Activated CD4-positive, alpha-beta T cell treated with anti-CD3 and anti-CD28 coated beads for 24 hours (primary cell): ENCODE measurements around the gene ADGRL3.

Source experiments
- DNase-seq, 2 donors: peaks; one replicate each; pipeline ENCODE4 v3.0.0-alpha.2; 2020; ENCODE audit warnings: low read depth in 2 of 2

ADGRL3 gene

DNA sequence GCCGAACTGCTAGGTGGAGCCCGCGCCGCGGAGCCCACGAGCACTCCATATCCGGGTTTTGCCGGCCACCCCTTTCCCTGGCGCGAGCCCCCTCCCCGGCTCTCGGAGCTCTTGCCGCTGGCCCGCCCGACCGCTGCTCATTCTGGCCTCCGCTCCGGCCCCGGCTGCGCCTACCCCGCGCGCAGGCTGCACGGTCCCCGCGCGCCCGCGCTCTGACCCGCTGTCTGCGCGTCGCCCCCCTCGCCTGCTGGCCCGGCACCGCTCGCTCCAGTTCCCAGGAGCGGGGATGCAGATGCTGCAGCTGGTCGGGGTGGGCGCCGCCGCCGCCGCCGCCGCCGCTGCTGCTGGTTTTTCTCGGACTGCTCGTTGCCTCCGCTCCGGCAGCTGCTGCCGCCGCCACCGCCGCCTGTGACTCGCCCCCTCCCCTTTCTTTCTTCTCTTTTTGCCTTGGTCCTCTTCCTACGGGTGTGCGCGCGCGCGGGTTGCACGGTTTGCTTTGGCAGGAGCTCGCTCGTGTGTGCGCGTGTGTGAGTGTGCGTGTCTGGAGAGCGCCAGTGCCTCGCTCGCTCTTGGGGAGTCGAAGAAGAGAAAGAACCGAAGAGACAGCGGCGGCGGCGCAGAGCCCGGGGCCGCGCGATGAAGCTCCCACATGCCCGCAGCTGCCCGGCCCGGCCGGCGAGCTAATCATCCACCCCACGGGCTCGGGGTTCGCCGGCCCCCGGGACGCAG lies at the start of gene ADGRL3:
TSS of gene ADGRL3 (plus strand) at position 140 of the 729 bp plus-strand sequence.
- no peak for DNase-seq

DNA sequence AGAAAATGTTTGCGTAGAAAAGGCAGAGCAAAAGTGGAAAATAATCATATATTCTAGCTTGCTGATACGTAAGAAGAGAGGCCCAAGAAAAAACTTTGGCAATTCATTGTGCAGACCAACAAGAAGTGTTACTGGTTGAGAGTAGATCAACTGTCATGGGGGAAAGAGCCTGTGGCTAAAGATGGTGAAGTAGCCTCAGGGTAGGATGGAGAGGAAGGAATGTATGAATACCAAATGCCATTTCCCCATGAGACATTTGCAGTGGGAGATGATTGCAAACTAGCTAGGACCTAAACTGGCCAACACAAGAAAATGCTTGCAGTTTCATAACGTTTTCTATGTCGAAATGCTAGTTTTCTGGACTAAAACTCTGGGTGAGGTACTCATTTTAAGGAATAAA lies 47.7 kb upstream of the ADGRL3 start:
- DNase-seq = no peak

- no peak for DNase-seq
Measured at GRCh38 chr4:61160478-61160877, 39.6 kb upstream of the ADGRL3 start.

- DNase-seq = no peak
Measured at GRCh38 chr4:61162116-61162515, 38.0 kb upstream of the ADGRL3 start.

- DNase-seq = no peak
Measured at GRCh38 chr4:61173799-61174198, 26.3 kb upstream of the ADGRL3 start.

- no peak for DNase-seq
Measured at GRCh38 chr4:61175495-61175894, 24.6 kb upstream of the ADGRL3 start.

DNA sequence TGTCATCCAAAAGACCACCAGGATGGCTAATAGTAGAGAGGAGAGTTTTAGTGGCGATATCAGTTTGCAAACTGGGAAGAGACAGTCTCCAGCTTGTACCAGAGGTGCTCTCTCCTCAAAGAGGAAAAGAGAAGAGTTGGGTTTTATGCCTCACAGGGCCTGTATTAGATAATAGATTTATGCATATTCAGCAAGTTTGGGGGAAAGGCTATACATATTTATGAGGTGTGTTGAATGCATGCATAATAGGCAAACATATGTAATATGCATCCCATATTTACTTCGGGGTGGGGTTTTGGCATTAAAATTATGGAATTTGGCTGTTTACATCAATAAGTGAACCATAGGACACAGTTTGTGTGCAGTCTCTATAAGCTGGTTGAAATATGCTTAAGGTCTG lies 22.8 kb upstream of the ADGRL3 start:
- DNase-seq = no peak

DNA sequence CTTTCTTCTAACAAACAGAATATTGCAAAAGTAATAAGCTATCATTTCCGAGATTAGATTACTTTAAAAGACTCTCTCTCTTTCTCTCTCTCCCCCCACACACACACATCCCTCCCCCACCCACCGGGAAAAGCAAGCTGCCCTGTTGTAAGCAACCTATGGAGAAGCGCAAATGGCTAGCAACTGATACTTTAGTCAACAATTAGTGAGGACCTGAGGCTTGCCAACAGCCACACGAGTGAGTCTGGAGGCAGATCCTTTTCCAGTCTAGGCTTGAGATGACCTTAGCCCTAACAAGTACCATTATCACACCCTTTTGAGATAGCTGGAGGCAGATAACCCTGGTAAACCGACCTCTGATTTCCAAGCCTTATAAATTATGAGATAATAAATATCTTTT lies 19.7 kb upstream of the ADGRL3 start:
- no peak for DNase-seq

DNA sequence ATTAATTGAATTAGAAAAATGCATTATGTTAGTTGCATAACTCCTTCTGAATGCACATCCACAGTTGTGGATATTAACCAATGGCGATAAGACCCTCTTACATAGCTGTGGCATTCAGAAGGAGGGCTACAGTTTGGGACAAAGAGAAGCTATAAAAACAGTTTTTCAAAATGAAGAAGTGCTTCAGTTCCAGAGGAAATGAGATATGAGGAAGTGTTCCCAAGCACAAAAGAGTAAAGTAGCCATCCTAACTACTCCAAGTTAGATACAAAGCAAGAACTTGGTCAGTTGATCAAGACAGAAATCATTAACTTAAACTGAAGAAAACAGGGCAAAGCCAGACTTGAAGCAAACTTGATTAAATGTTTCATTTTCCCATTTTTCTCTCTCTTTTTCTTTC lies 17.2 kb upstream of the ADGRL3 start:
- DNase-seq = no peak

- no peak for DNase-seq
Measured at GRCh38 chr4:61185288-61185687, 14.8 kb upstream of the ADGRL3 start.

GRCh38 chr4:61192392-61192791 lies 7.7 kb upstream of the ADGRL3 start:
- DNase-seq = no peak

GRCh38 chr4:61193863-61194262 lies 6.3 kb upstream of the ADGRL3 start:
- DNase-seq = no peak

- no peak for DNase-seq
Measured at GRCh38 chr4:61194571-61194970, 5.6 kb upstream of the ADGRL3 start.

GRCh38 chr4:61195101-61195500 lies 5.0 kb upstream of the ADGRL3 start:
- DNase-seq = no peak

- no peak for DNase-seq
Measured at GRCh38 chr4:61198686-61199085, 1.4 kb upstream of the ADGRL3 start.

- no peak for DNase-seq
Measured at GRCh38 chr4:61199873-61200186, 296 bp upstream of the ADGRL3 start.

DNA sequence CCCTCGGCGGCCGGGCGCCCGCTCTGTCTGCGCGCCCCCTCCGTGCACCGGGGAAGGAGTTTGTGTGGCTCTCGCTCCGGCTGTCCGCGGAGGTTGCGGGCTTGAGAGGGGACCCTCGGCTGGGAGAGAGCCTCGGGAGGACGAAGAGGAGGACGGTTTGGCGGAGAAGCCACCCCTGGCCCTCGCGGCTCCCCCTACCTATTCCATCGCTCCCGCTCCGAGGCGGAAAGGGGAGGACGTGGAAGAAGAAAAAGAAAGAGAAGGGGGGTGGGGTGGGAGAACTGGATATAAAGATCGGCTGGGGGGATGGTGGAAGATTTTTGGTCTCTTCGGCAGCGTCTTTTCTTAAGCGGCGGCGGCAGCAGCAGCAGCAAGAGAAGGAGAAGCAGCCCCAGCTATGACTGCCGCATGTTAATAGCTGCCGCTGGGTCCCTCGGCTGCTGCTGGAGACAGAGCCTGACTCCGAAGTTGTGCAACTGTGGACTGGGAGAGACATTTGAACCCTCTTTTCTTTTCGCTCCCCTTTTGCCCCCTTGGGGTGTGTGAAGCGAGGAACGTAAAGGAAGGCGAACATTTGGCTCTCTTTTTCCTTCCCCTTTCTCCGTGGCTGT lies 895 bp downstream of the ADGRL3 start:
- DNase-seq = no peak

DNA sequence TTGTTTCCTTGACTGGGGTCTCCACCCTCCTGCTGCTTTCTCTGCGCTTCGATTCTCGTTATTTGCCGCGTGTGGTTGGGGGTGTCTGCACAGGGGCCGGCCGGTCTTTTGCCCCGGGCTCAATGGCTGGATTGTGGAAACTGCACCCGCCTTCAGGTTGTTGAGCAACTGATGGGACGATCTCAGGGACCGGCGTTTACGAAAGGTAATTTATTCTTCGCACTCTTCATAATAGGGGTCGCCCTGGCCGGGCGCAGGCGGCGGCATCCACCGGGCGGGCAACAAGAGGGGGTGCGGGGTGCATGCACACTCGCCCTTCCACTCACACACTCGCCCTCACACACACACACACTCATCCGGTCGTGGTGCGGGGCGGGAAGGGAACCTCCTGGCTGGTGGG lies 1.4 kb downstream of the ADGRL3 start:
- DNase-seq = no peak

- no peak for DNase-seq
Measured at GRCh38 chr4:61201961-61202637, 2.0 kb downstream of the ADGRL3 start.

DNA sequence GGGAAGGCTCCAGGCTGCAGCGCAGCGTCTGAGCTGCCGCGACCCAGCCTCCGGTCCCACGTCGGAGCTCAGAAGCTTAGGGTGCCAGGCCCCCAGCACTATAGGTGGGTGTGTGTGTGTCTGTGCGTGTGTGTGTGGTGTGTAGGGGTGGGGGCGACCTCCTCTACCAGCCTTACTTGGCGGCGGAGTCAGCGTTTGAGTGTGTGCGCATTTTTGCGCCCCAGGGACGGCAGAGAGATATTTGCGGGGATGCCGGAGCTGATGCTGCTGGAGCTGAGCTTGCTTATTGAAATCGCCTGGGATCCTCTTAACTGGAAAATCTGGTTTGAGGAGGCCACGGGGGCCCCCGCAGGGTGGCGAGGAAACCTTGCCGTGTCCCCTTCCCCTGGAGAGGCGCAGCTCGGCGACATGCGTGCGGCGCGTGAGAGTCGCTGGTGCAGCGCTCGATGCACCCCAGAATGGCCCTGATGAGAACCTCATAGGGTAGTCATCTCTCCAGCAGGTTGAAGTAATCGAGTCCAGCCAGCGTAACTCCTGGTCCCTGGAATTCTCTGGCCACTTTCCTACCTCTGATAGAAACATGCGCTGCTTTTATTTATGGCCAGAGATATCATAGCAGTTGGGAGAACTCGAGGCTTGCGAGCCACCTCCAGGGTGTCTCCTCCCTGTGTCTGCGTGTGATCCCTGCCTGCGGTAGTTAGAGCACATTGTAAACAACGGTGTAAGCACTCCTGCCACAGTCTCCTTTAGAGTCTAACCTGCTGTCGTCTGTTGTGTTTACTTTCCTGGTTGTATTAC lies 2.7 kb downstream of the ADGRL3 start:
- DNase-seq = no peak

DNA sequence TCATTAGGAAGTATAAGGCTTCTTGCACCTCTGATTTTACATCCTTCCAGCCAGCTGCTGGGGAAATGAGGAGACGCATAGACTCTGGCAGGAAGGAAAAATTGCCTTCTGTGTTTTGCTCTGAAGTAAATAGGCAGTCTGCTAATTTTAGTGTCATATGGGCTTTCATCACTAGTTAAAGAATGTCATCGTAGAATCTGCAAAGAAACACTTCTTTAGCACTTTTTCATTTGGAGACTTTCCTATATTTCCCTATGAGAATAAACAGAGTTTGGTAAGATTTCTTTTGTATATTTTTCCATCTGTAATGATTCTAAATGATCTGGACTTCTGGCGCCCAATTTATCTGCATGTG lies 3.3 kb downstream of the ADGRL3 start:
- no peak for DNase-seq

GRCh38 chr4:61204353-61205060 lies 4.4 kb downstream of the ADGRL3 start:
- no peak for DNase-seq
